H1 (cell line): ENCODE measurements around the gene NR3C2. TPM values are rescaled to one million over a fixed set of nuclear protein-coding genes. Genes with fewer than 3 reads are reported as not detected.

Experiments used
- CTCF ChIA-PET: fragments of 300-600 bp; sonication (Branson Sonifier 250); formaldehyde crosslinking; loops from one replicate; lab custom pipeline; 2021; ENCODE audit not compliant: partially characterized antibody; lab: Charles Lee
- POLR2A ChIA-PET: fragments of 300-600 bp; sonication (Branson Sonifier 250); formaldehyde crosslinking; loops from one replicate; lab custom pipeline; 2021; ENCODE audit warnings: inconsistent platforms; ENCODE audit not compliant: partially characterized antibody; lab: Charles Lee
- DNase-seq, 2 experiments: peaks; one replicate each; pipeline versions ENCODE4 v3.0.0 to v3.0.0-alpha.2; 2010 to 2022; ENCODE audit warnings: low spot score in 2 of 2, low read depth in 1 of 2, mixed read lengths in 1 of 2
- FAIRE-seq: peaks from 2 replicates; lab custom pipeline; 2011; peaks lifted over from hg19 to GRCh38; lab: Jason Lieb, UNC
- H2AFZ ChIP-seq: 2 replicates; pipeline ENCODE4 v1.8.1; 2012; ENCODE audit warnings: low read length, inconsistent platforms
- H2AK5ac ChIP-seq: 2 replicates; pipeline ENCODE4 v1.6.1; 2013; ENCODE audit warnings: low read depth, low read length
- H2BK120ac ChIP-seq: replicated peaks from 2 replicates; pipeline ENCODE3; 2013; ENCODE audit warnings: low read depth, low read length, inconsistent platforms
- H2BK12ac ChIP-seq: 2 replicates; pipeline ENCODE4 v1.6.1; 2013; ENCODE audit warnings: low read depth, low read length
- H2BK15ac ChIP-seq: 2 replicates; pipeline ENCODE4 v1.6.1; 2013; ENCODE audit warnings: low read length
- H2BK20ac ChIP-seq: 2 replicates; pipeline ENCODE4 v1.6.1; 2013; ENCODE audit warnings: low read length
- H2BK5ac ChIP-seq: 2 replicates; pipeline ENCODE4 v1.6.1; 2013; ENCODE audit warnings: low read depth, low read length
- H3K14ac ChIP-seq: 2 replicates; pipeline ENCODE4 v1.6.1; 2013; ENCODE audit warnings: inconsistent platforms; ENCODE audit not compliant: insufficient read length
- H3K18ac ChIP-seq: 2 replicates; pipeline ENCODE4 v1.6.1; 2013; ENCODE audit warnings: low read length; ENCODE audit errors: extremely low read depth
- H3K23ac ChIP-seq: 2 replicates; pipeline ENCODE4 v1.6.1; 2013; ENCODE audit warnings: inconsistent platforms; ENCODE audit not compliant: insufficient read length
- H3K23me2 ChIP-seq: 2 replicates; pipeline ENCODE4 v1.6.1; 2013; ENCODE audit warnings: low read depth, low read length
- H3K27ac ChIP-seq: 2 replicates; pipeline ENCODE4 v1.6.1; 2011; ENCODE audit warnings: low read depth, low read length, inconsistent platforms
- H3K27me3 ChIP-seq, 4 experiments: replicated peaks in 1 of 4; 1 replicate in 1 of 4; 2 replicates in 3 of 4; pipeline versions ENCODE4 v1.6.1 to v1.8.1; 2011 to 2013; ENCODE audit warnings: low read length in 3 of 4, mild to moderate bottlenecking in 3 of 4, inconsistent platforms in 2 of 4, mixed read lengths in 2 of 4, moderate library complexity in 1 of 4; ENCODE audit not compliant: control insufficient read depth in 3 of 4, insufficient read depth in 3 of 4; ENCODE audit errors: extremely low read depth in 1 of 4
- H3K36me3 ChIP-seq, 4 experiments: 2 replicates each; pipeline versions ENCODE4 v1.6.1 to v1.8.1; 2011 to 2013; ENCODE audit warnings: mild to moderate bottlenecking in 4 of 4, low read length in 3 of 4, moderate library complexity in 2 of 4, control low read depth in 1 of 4, inconsistent platforms in 1 of 4; ENCODE audit not compliant: insufficient read depth in 4 of 4, control insufficient read depth in 2 of 4
- H3K4ac ChIP-seq: replicated peaks from 2 replicates; pipeline ENCODE3; 2013; ENCODE audit warnings: low read length, low read depth, mixed read lengths, inconsistent platforms; ENCODE audit not compliant: insufficient read length
- H3K4me1 ChIP-seq, 4 experiments: replicated peaks in 1 of 4; 1 replicate in 1 of 4; 2 replicates in 3 of 4; pipeline versions ENCODE4 v1.6.1 to v1.8.1; 2011 to 2013; ENCODE audit warnings: low read length in 3 of 4, inconsistent platforms in 2 of 4, mixed read lengths in 1 of 4; ENCODE audit not compliant: insufficient read depth in 4 of 4, control insufficient read depth in 3 of 4
- H3K4me2 ChIP-seq, 2 experiments: 2 replicates each; pipeline versions ENCODE4 v1.6.1 to v1.8.1; 2011 to 2013; ENCODE audit warnings: low read depth in 2 of 2, low read length in 2 of 2, control low read depth in 1 of 2, inconsistent platforms in 1 of 2, mild to moderate bottlenecking in 1 of 2; ENCODE audit not compliant: insufficient read depth in 1 of 2
- H3K4me3 ChIP-seq, 4 experiments: fragments of 200-600, 300-600 bp in 1 of 4; sonication (generic), shearing (Covaris generic), sonication (Bioruptor Twin) in 1 of 4; 2 replicates each; pipeline versions ENCODE4 v1.5.1 to v1.8.1; 2011 to 2016; ENCODE audit warnings: low read length in 4 of 4, low read depth in 3 of 4, control low read depth in 2 of 4, inconsistent platforms in 2 of 4, mild to moderate bottlenecking in 2 of 4, mixed read lengths in 1 of 4, moderate library complexity in 1 of 4; ENCODE audit not compliant: insufficient read depth in 2 of 4; ENCODE audit errors: extremely low read depth in 1 of 4
- H3K56ac ChIP-seq: replicated peaks from 2 replicates; pipeline ENCODE3; 2013; ENCODE audit warnings: low read depth, mild to moderate bottlenecking, mixed read lengths, low read length, inconsistent platforms; ENCODE audit not compliant: insufficient read length
- H3K79me1 ChIP-seq: 2 replicates; pipeline ENCODE4 v1.6.1; 2013; ENCODE audit warnings: low read depth, low read length, control low read depth
- H3K79me2 ChIP-seq, 2 experiments: 2 replicates each; pipeline versions ENCODE4 v1.6.1 to v1.8.1; 2012 to 2013; ENCODE audit warnings: low read length in 2 of 2, mild to moderate bottlenecking in 2 of 2, inconsistent platforms in 1 of 2; ENCODE audit not compliant: insufficient read depth in 2 of 2, control insufficient read depth in 1 of 2
- H3K9ac ChIP-seq, 4 experiments: replicated peaks in 1 of 4; 1 replicate in 1 of 4; 2 replicates in 3 of 4; pipeline versions ENCODE4 v1.6.1 to v1.8.1; 2011 to 2013; ENCODE audit warnings: low read depth in 3 of 4, low read length in 3 of 4, control low read depth in 2 of 4, mild to moderate bottlenecking in 2 of 4, moderate library complexity in 2 of 4, inconsistent platforms in 1 of 4; ENCODE audit errors: extremely low read depth in 1 of 4
- H3K9me3 ChIP-seq, 2 experiments: 2 replicates each; pipeline versions ENCODE4 v1.6.1 to v1.8.1; 2012 to 2013; ENCODE audit warnings: mild to moderate bottlenecking in 2 of 2, moderate library complexity in 2 of 2, control low read depth in 1 of 2, inconsistent platforms in 1 of 2, low read depth in 1 of 2, low read length in 1 of 2, mixed read lengths in 1 of 2; ENCODE audit not compliant: insufficient read depth in 2 of 2
- H4K20me1 ChIP-seq, 2 experiments: replicated peaks in 1 of 2; 2 replicates each; pipeline versions ENCODE3 to v1.8.1; 2011 to 2013; ENCODE audit warnings: inconsistent platforms in 2 of 2, low read length in 2 of 2, mild to moderate bottlenecking in 1 of 2; ENCODE audit not compliant: insufficient read depth in 2 of 2, control insufficient read depth in 1 of 2
- H4K5ac ChIP-seq: 2 replicates; pipeline ENCODE4 v1.6.1; 2013; ENCODE audit warnings: low read length, low read depth, mixed read lengths, inconsistent platforms; ENCODE audit not compliant: insufficient read length
- H4K8ac ChIP-seq: 2 replicates; pipeline ENCODE4 v1.8.0; 2013; ENCODE audit warnings: mild to moderate bottlenecking, moderate library complexity, low read length, inconsistent platforms; ENCODE audit not compliant: insufficient read depth; ENCODE audit errors: extremely low read depth
- H4K91ac ChIP-seq: replicated peaks from 2 replicates; pipeline ENCODE3; 2013; ENCODE audit warnings: low read length, mixed read lengths, inconsistent platforms; ENCODE audit not compliant: insufficient read length
- CEBPB ChIP-seq: IDR thresholded peaks from 2 replicates; pipeline ENCODE4 v1.6.1; 2012; ENCODE audit warnings: low read depth, low read length
- CHD1 ChIP-seq: IDR thresholded peaks from 2 replicates; pipeline ENCODE4 v1.6.1; 2012; ENCODE audit warnings: low read depth, low read length, improper control_type of control experiment
- EZH2 ChIP-seq: fragments of 200-600 bp; sonication (generic); IDR thresholded peaks from 2 replicates; pipeline ENCODE4 v1.7.1; 2012; ENCODE audit warnings: low read depth, mild to moderate bottlenecking, moderate library complexity, low read length, inconsistent platforms; ENCODE audit not compliant: severe bottlenecking
- HDAC2 ChIP-seq, 2 experiments: fragments of 300-600 bp in 1 of 2; sonication (generic) in 1 of 2; IDR thresholded peaks; 2 replicates each; pipeline ENCODE4 v1.6.1; 2011 to 2012; ENCODE audit warnings: low read depth in 2 of 2, low read length in 2 of 2, mild to moderate bottlenecking in 2 of 2, moderate library complexity in 2 of 2, borderline replicate concordance in 1 of 2, inconsistent platforms in 1 of 2
- NANOG ChIP-seq: IDR thresholded peaks from 2 replicates; pipeline ENCODE4 v1.6.1; 2011; ENCODE audit warnings: low read length, low read depth, mild to moderate bottlenecking, inconsistent platforms; ENCODE audit not compliant: insufficient read depth, poor library complexity, severe bottlenecking
- POU5F1 ChIP-seq: IDR thresholded peaks from 2 replicates; pipeline ENCODE4 v1.6.1; 2011; ENCODE audit warnings: low read depth, mild to moderate bottlenecking, low read length, moderate library complexity
- RXRA ChIP-seq: IDR thresholded peaks from 2 replicates; pipeline ENCODE4 v1.6.1; 2011; ENCODE audit warnings: low read depth, mild to moderate bottlenecking, low read length, moderate library complexity; ENCODE audit not compliant: insufficient read depth
- SP2 ChIP-seq: IDR thresholded peaks from 2 replicates; pipeline ENCODE4 v1.6.1; 2012; ENCODE audit warnings: mild to moderate bottlenecking, low read length, inconsistent platforms
- TCF12 ChIP-seq: IDR thresholded peaks from 2 replicates; pipeline ENCODE4 v1.6.1; 2011; ENCODE audit warnings: low read depth, mild to moderate bottlenecking, low read length
- TEAD4 ChIP-seq: IDR thresholded peaks from 2 replicates; pipeline ENCODE4 v1.6.1; 2012; ENCODE audit warnings: low read depth, low read length, inconsistent platforms, mixed read lengths
- WGBS, 2 experiments: shearing (Covaris generic) in 1 of 2; methylation state at CpG; one replicate each; pipeline versions ENCODE4 v1.1.6 to v1.1.7; 2013 to 2015; ENCODE audit warnings: low lambda C conversion rate in 2 of 2, mixed read lengths in 2 of 2, inconsistent platforms in 1 of 2, low coverage in 1 of 2, missing lambda C conversion rate in 1 of 2; ENCODE audit not compliant: insufficient replicate concordance in 2 of 2, insufficient coverage in 1 of 2, insufficient read length in 1 of 2; ENCODE audit errors: extremely low coverage in 1 of 2, missing lambda C conversion rate in 1 of 2; 5-methylcytosine and 5-hydroxymethylcytosine counted together
- polyA plus RNA-seq, 7 experiments: library from polyadenylated mRNA; depleted of rRNA in 3 of 7; stranded (reverse) in 5 of 7; unstranded in 2 of 7; fragments of >200 nt in 5 of 7; fragments of 200-250 nt in 2 of 7; gene quantifications; 1 replicate in 5 of 7; 2 replicates in 1 of 7; 4 replicates in 1 of 7; pipeline versions ENCODE4 v1.2.1 to v1.2.3, GENCODE V29; 2011 to 2013; ENCODE audit warnings: missing spikeins in 2 of 7, mixed read lengths in 2 of 7
- total RNA-seq: library from RNA; stranded (reverse); fragmentation: NEBNext Ultra II Directional; extraction: Animal tissue kit (Norgen Biotek cat#: 25700); gene quantifications from 2 replicates; pipeline ENCODE4 v1.2.1, GENCODE V29; 2021

Gene NR3C2
- total and polyA plus RNA-seq, 2 of the 8 experiments (the other 6 are each of a cell fraction or from before 2014, with no cell fraction given), result 0.80 to 3.9 TPM

DNA sequence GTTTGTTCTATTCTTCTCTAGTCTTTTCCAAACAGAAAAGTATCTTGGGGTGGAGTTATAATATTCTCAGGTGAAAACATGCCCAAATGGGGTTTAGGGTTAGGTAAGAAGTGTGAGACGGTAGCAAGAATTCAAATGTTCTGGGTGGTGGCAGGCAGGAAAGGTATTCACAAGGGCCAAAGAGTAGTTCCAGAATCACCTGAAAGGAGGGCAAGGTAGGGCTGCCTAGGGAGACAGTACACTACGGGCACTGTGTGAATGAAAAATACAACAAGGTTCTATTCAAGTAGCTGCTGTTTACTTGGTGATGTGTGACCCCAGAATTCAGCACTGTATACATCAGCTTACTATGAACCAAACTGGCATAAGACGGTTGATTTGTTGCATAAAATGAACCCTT, 51.9 kb downstream of the NR3C2 start:
- Histone ChIP-seq H2BK20ac (no peak overlapping the region), H3K27me3 (no peaks in the 10 kb centered on the region), H2BK120ac (no peak overlapping the region), H3K36me3 (no peaks in the 10 kb centered on the region), H3K23me2 (no peaks in the 10 kb centered on the region), H2BK5ac (no peak overlapping the region), H2BK12ac (no peak overlapping the region), H4K8ac (no peak overlapping the region), H3K4me3 (no peak overlapping the region), H3K4me1 (no peaks in the 10 kb centered on the region), H3K4me2 (no peak overlapping the region), H4K5ac (no peak overlapping the region), H3K9me3 (no peaks in the 10 kb centered on the region), H3K14ac (no peak overlapping the region), H3K23ac (no peak overlapping the region), H2AFZ (no peak overlapping the region), H4K20me1 (no peaks in the 10 kb centered on the region), H3K18ac (no peak overlapping the region), H3K56ac (no peak overlapping the region), H3K9ac (no peak overlapping the region), H3K4ac (no peak overlapping the region), H3K79me1 (no peaks in the 10 kb centered on the region), H4K91ac (no peak overlapping the region), H2BK15ac (no peak overlapping the region), H2AK5ac (no peak overlapping the region), H3K27ac (no peak overlapping the region), H3K79me2 (no peaks in the 10 kb centered on the region)
- ChIA-PET POLR2A (no interaction called here), CTCF (no interaction called here)
- WGBS, 2 experiments, result 87% methylated on average over 3 of the region's 3 CpGs; no CpG with 5 or more reads in 1 of the 2 experiments
- TF ChIP-seq SP2 (no peak), RXRA (no peak), POU5F1 (no peak), HDAC2 (IDR thresholded peaks at IDR 0.05; ENCODE audit: borderline replicate concordance in 1 of 2, low read depth in 2 of 2, low read length in 2 of 2) (no peak), CHD1 (no peak), NANOG (no peak), TEAD4 (no peak), EZH2 (no peak), CEBPB (no peak), TCF12 (no peak)
- no peak for FAIRE-seq
- no peak for DNase-seq
